GM19372 (cell line): ENCODE results near the gene ATRNL1.
"Not testable (repeated sequence)": the region's sequence is repeated elsewhere in the genome, so short reads cannot be mapped to it uniquely, and the experiment has no call there.

ENCODE experiments used
- ATAC-seq: cut with Tn5 transposase; IDR thresholded peaks from one replicate; pipeline ENCODE4 v1.9.1; 2021; ENCODE audit warnings: mild to moderate bottlenecking, low read depth, moderate library complexity; ENCODE audit not compliant: unreplicated experiment

ATRNL1 gene

DNA sequence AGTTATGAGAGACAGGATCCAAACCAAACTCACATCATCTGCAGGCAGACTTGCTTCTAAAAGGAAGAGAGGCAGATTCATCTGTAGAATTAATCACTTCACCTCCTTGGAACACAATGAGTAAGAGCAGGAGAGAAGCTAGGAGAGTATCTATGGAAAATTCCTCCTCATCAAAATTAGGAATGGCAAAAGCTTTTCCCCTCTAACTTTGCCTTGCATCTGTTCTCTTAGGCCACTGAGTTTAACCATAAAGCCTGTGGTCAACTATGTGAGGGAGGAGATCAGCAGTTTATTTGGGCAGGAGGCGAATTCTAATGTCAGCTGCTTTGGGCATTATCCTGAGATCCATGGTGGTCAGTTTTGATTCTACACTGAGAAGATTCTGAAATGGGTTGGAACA lies 618.1 kb downstream of the ATRNL1 start:
- ATAC-seq: no peak

DNA sequence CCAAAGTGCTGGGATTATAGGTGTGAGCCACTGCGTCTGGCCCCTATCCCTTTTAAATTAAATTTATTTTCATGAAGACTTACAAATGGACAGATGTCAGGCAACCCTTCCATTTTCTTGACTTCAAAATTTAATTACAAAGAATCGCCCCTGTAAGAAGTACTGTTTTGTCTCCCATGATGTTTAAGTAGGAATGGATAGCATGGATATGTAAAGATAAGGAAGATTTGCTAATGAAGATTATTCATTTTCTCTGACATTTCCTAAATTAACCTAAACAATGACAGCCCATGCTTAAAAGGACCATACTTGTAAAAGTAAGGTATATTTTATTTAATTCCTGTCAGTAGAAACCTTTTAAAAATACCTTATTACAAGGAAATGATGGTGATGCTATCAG lies 627.0 kb downstream of the ATRNL1 start:
- no peak for ATAC-seq

DNA sequence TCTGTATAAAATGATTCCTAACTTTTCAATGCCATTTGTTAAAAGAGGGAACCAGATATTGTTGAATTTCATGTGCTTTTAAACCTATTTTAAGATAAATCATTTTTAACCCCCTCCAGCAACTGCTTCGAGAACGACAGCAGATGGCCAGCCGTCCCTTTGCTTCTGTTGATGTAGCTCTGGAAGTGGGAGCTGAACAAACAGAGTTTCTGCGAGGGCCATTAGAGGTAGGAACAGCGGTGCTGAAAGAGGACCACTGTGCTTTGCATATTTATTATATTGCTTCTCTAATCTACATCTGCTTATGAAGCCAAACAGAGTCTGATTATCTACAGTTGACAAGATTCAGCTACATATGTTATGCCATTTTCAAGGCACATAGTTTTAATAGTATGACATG lies 634.0 kb downstream of the ATRNL1 start:
- ATAC-seq: no peak

DNA sequence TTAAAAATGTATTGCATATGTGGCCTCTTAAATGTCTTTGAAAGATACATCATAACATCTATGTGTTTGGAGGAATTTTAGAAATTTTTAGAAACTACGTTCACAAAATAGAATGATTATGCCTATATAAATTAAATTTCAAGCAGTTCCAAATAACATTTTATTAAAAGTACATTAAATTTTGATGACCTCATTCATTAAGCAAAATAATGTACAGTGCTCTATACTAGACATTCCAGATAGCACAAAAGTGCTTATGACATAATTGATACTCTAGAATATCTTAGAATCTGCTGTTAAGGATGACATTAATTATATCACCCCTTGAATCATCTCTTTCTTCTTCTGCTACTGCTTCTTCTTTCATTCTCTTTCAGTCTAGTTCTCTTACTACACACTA lies 650.9 kb downstream of the ATRNL1 start:
- ATAC-seq: no peak

DNA sequence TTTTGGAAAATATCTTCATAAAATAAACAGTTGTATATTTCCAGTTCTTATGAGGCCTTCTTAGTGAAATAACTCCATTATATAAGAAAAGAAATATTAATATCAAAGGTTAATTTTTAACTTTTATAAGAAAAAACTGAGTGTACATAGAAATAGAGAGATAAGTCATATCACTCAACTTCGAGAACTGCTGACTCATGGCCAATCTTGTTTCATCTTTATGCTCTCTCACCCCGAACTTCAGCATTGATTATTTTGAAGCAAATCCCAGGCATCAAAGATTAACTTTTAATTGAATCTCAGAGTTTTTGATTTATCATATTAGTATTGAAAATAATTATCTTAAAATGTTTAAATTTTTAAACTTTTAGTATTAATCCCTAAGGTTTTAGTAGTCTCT lies 652.8 kb downstream of the ATRNL1 start:
- no peak for ATAC-seq

DNA sequence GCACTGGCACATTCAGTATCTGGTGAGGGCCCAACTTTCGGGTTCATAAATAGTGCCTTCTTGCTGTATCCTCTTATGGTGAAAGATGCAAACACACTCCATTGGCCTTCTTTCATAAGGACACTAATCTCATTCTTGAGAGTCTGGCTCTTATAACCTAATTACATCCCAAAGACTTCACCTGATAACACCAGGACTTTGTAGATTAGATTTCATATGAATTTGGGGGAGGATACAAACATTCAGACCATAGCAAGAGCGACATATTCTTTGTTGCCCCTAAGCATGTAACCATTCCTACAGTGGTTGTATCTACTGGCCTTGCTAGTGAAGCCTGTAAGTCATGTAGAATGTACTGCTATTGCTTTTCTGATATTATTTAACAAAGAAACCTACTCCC lies 654.6 kb downstream of the ATRNL1 start:
- ATAC-seq: no peak

DNA sequence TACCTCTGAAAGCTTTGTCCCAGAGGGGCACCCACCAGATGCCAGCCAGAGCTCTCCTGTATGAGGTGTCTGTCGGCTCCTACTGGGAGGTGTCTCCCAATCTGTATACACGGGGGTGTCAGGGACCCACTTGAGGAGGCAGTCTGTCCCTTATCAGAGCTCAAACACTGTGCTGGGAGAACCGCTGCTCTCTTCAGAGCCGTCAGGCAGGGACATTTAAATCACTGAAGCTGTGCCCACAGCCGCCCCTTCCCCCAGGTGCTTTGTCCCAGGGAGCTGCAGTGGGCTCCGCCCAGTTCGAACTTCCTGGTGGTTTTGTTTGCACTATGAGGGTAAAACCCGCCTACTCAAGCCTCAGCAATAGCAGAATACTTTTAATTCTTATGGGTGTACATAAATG lies 665.3 kb downstream of the ATRNL1 start:
- not testable (repeated sequence) for ATAC-seq

DNA sequence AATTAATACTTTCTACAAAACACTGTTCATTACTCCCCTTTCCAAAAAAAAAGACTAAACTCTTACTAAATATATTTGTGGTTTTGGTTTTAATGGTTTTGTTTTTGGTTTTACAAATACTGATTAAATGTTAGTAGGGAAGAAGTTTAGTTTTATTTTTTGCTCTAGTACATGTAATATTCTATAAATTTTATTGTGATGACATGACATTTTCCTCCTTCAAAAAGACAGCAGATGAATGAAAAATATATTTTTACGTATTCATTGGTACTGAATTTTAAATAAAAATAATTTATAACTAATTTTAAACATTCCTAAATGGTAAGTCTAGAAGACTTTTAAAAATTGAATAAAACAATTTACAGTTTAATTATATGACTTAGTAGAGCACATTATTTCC lies 667.0 kb downstream of the ATRNL1 start:
- no peak for ATAC-seq

DNA sequence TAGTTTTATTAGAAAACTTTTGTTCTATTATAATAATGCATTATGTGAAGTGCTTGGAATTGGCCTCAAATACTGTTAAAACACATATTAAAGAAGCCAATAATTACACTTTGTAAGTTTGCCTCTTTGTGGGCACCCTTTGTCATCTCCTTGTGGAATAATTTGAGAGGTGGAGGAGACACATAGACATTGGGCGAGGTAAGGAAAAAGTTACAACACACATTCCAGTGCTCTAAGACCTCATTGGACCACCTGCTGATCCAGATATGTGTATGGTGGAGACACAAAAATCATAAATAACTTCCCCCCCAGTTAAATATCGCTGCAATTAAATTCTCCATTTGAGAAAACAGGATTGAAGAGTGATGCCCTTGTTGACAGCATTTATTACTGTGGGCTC lies 668.0 kb downstream of the ATRNL1 start:
- no peak for ATAC-seq

DNA sequence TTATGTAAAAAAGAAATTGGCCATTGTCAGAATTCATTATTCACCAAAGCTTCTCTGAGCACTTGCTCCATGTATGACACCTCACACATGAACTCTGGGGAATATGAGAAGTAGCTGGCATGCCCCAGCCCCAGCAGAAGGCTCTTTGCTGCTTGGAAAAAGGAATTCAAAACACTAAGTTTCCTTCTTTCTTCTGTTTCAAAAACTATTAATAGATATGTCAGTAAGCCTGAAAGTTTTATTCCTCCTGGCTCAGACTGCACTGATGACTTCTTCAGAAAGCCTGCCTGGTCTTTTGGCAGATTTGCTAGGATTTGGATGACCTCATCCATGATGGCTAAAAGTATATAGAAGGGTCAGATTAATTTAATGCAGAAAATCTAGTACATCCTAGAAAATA lies 668.9 kb downstream of the ATRNL1 start:
- no peak for ATAC-seq

DNA sequence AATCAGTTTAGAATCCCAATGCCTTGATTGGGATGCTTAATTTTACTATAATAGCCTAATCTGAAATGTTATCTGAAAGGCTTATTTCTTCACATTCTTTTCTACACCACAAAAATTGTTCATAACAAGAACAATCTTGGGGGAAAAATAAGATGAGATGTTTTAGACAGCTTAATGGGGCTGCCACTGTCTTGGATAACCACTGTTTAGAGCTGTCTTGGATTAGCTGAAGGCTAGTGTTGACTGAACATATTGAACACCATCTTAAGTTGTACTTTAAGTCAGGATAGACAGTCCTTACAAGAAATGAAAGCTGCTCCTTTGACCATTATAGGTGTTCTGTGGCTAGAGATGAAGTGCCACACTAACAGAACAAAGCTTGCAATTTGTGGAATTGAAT lies 678.6 kb downstream of the ATRNL1 start:
- no peak for ATAC-seq

DNA sequence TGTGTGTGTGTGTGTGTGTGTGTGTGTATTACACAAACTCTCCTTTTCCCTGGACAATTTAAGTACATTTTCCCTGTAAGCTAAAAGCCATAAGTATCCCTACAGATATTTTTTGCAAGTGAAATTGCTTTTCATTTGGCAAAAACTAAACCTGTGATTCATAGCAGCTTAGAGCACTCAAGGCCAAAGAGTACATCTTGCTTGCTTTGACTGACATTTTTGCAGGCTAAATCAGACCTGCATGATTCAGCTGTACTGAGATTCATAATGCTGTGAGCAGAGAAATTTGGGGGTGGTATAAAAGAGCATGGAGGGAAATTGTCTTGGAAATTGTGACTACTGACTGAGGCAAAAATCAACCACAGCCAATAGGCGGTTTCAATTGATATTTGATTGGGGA lies 679.4 kb downstream of the ATRNL1 start:
- no peak for ATAC-seq

DNA sequence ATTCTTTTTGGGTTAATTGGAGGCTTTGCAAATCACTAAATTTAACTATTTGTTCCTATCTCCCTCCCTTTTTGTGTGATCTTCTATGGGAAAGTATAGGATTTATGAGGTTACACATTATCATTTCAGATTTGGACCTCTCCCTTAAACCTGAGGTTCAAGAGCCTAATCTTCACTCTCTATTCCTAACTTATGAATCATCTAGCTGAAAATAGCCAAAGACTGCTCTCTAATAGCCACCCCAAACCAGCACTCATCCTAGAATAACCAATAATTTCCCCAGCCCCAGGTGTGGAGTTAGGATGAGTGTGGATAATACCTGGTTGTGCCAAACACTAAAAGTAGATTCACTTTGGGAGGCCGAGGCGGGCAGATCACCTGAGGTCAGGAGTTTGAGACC lies 680.7 kb downstream of the ATRNL1 start:
- ATAC-seq: no peak

DNA sequence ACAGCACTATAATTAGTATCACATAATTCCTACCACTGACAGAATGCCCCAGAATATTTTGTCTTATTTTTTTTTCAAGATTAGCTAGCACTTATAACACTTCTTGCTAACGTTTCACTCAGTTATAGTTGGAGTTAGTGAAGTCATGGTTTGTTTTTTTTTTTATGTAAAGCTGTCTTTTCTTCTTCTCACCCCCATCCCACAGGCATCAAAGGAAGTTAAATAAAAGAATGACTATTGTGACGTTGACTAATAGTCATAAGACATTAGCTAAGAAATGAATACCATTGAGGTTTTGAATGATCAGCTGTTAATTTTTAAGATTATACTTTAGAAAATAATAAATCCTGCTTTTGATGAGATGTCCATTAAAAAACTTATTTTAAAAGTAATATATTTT lies 681.6 kb downstream of the ATRNL1 start:
- ATAC-seq: no peak

DNA sequence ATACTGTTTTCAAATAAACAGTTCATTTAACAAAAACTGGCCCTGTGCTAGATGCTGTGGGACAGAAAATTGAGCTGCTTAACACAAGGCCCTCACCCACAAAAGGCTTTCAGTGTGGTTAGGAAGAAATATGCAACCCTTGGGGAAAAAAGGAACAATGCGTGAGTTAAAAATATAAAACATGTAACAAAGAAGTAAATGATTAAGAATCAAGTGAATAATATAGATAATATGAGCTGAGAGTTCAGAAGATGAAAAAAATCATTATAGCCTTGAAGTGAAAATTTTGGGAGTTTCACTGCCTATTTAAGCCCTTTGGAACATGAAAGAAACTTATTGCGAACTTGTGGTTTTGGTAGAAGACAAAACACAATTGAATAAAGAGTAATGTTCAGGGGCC lies 684.5 kb downstream of the ATRNL1 start:
- ATAC-seq: no peak

DNA sequence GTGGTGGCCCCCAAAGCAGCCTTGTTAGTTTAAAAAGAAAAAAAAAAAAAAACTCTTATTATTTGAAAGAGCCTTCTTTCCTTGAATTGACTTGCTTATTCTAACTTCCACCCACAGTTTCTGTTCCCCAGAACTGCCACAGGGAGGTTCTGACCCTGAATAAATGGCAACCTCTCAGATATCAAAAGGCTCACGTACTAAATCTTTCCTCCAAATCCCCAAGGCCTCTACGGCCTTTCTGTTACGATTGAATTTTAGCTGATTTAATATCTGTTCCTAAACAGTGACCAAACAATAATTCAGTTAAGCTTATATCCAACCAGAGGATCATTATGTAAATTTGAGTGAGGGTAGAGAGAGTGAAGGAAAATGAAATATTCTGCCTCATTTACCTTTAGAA lies 697.1 kb downstream of the ATRNL1 start:
- no peak for ATAC-seq

DNA sequence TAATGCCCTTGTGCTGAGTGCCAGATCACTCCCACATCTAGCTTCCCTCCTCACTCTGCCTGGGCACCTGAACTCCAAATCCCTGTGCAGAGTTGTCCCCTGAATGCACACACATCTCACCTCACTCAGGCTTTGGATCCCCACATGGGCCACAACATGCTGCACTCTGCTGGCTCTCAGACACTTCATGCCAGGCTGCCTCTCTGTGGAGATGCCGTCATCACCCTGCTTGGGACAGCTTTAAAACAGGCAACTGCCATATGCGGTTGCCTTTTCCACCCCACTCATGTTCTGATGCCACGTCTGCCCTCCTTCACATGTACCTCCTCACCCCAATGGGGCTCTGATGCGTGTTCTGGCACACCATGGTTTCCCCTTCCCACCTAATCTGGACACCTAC lies 702.8 kb downstream of the ATRNL1 start:
- no peak for ATAC-seq

DNA sequence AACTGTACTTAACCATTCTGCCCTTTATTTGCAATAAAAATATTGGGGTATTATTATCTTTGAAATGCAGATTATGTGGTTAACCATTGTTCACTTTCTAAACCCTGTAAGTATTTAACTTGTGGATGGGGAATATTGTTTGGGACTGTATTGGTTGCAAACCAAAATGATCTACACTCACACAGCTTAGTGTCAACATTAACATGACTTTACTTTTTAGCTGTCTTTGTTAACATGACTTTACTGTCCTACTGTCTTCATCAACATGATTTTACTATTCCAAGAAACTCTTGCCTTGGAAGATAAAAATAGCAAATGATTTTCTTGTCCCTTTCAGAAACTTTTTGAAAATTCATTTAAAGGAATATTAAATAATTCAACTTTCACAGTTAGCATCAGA lies 708.3 kb downstream of the ATRNL1 start:
- no peak for ATAC-seq

DNA sequence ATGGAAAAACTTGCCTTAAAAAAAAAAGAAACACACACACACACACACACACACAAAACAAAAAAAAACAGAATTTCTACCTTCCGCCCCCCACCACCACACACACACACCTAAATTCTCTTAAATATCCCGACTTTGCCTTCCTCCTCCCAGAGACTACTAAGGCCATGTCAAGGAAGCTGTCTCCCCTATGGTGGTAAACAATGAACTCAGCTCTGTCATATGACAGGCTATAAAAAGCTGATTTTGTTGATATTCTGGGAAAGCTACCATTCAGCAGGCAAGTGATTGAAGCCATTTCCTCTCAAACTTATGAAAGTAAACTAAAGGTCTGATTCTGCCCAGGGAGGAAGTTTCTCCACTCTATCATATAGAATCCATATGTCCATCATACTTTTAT lies 708.8 kb downstream of the ATRNL1 start:
- ATAC-seq: no peak

DNA sequence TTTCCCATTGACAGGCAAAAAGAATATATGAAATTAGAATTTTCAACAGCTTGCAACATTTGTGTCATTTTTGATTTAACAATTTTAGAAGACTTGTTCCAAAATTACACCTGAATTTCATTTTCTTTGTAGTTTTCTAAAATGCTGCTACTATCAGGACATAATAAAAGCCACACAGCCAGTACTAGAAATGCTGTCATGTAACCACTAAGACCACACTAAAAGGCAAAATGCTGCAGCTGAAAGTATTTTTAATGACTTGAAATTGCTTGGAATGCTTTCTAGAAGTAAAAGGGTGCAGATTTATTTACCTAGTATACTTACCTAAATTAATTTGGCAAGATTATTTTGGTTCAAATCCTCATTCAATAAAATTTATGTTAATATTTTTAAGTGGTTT lies 709.7 kb downstream of the ATRNL1 start:
- ATAC-seq: no peak

DNA sequence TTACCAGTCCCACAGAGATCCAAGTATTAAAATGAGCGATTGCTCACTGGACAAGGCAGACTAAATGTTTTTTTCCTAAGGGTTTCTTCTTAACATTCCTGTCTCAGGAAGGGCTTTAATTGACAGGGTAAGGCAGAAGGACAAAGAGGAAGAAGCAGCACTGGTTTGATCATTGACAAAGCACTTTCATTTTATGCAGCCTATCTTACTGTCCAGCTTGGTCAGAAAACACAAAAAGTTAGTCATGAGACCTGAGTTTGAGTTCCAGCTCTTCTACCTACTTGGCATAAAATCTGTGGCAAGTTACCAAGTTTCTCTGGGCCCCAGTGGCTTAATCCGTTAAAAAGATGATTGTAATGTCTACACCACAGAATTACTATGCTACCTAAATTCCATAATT lies 721.4 kb downstream of the ATRNL1 start:
- ATAC-seq: no peak

DNA sequence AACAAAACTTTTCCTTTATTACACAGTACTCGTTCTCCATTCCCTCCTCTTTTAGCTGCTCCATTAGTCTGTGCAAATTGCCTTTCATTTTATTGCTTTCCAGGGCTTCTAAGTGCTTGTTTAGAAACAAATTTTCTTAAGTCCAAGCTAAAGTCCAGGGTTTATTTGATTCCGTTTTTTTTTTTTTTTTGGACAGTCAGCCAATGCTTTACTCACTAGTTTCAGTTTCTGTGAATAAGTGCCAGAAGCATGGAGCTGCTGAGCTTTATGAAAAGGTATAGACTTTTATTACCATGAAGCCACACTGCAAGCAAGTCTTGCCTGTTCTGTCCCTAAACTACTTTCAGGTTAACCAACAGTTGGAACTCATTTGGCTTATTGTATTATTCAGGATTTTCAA lies 724.8 kb downstream of the ATRNL1 start:
- no peak for ATAC-seq

DNA sequence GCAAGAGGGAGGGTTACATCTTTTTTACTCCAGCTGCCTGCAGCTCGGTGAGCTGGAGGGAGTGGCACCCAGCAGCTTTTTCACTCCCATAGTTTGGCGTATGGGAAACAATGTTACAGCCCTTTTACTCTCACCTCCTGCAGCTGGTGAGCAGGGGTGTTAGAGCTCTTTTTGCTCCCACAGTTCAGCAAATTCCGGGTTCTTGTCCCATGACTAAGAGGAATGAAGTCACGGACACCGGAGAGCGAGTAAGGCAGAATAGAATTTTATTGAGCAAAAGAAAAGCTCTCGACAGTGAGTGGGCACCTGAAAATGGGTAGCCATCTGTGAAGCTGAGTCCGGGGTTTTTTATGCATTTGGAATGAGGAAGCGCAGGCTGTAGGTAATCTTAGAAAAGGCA lies 733.2 kb downstream of the ATRNL1 start:
- no peak for ATAC-seq
